NT2/D1 (cell line): ENCODE results near the gene HMG20B.
"Not testable (repeated sequence)": the region's sequence is repeated elsewhere in the genome, so short reads cannot be mapped to it uniquely, and the experiment has no call there.

Experiments used
- DNase-seq: peaks from one replicate; pipeline ENCODE4 v3.0.0-alpha.2; 2011; ENCODE audit warnings: low read depth, low spot score
- H3K27me3 ChIP-seq: 2 replicates; pipeline ENCODE4 v1.6.0; 2011; ENCODE audit warnings: mild to moderate bottlenecking; ENCODE audit not compliant: insufficient read length, insufficient read depth
- H3K36me3 ChIP-seq: 2 replicates; pipeline ENCODE4 v1.6.1; 2011; ENCODE audit warnings: mild to moderate bottlenecking, low read length, mixed read lengths; ENCODE audit not compliant: insufficient read depth, insufficient read length
- H3K4me1 ChIP-seq: 2 replicates; pipeline ENCODE4 v1.5.1; 2011; ENCODE audit not compliant: insufficient read depth, insufficient read length
- H3K4me3 ChIP-seq: 2 replicates; pipeline ENCODE4 v1.5.1; 2011; ENCODE audit warnings: low read depth; ENCODE audit not compliant: insufficient read length
- H3K9ac ChIP-seq: 2 replicates; pipeline ENCODE4 v1.6.0; 2011; ENCODE audit warnings: low read depth; ENCODE audit not compliant: insufficient read length
- H3K9me3 ChIP-seq: 2 replicates; pipeline ENCODE4 v1.5.1; 2011; ENCODE audit warnings: mild to moderate bottlenecking, low read length; ENCODE audit not compliant: insufficient read depth
- SUZ12 ChIP-seq: IDR thresholded peaks from 2 replicates; pipeline ENCODE4 v1.6.1; 2011; ENCODE audit not compliant: insufficient read length, insufficient read depth; ENCODE audit errors: extremely low read depth
- YY1 ChIP-seq: IDR thresholded peaks from 2 replicates; pipeline ENCODE4 v1.6.1; 2011; ENCODE audit not compliant: insufficient read length, insufficient read depth
- ZNF274 ChIP-seq: IDR thresholded peaks from 2 replicates; pipeline ENCODE4 v1.6.1; 2011; ENCODE audit warnings: mild to moderate bottlenecking, low read depth, low read length

Gene HMG20B

DNA sequence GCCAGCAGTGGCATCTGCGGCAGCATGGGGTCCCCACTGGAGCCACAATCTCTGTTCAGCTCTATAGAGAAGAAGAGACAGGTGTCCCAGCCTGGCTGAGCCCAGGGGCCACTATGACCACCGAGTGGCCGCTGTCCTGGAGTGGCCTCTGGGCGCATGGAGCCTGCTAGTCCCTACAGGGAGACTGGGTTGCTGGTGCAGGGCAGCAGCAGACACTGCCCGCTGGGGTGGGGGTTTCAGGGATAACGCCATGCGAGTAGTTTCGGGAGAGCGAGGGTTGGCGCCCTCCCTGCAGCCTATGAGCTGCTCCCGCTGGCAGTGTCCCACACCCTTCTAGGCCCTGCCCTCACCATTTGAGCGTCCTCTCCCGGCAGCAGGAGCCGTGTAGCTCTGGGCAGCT, 44.7 kb upstream of the HMG20B start:
- H3K36me3 ChIP-seq, result peaks cover 83% of the 10 kb centered on the region
- no peak for DNase-seq

DNA sequence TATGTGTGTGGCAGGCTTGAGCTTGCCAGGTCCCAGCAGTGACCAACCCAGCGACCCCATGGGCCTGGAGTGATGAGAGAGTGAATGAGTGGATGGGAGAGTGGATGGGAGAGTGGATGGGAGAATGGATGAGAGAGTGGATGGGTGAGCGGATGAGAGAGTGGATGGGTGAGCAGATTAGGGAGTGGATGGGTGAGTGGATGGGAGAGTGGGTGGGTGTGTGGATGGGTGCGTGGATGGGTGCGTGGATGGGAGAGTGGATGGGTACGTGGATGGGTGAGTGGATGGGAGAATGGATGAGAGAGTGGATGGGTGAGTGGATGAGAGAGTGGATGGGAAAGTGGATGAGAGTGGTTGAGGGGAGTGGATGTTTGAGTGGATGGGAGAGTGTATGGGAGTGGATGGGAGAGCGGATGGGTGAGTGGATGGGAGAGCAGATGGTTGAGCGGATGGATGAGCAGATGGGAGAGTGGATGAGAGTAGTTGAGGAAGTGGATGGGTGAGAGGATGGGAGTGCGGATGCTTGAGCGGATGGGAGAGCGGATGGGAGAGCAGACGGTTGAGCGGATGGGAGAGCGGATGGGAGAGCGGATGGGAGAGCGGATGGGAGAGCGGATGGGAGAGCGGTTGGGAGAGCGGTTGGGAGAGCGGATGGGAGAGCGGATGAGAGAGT, 44.1 kb upstream of the HMG20B start:
- no peaks in the 10 kb centered on the region for H3K9me3 ChIP-seq
- H3K9ac ChIP-seq, result no peak overlapping the region
- TF ChIP-seq SUZ12 (no peak), ZNF274 (no peak), YY1 (no peak)
- H3K27me3 ChIP-seq, result no peaks in the 10 kb centered on the region
- H3K36me3 ChIP-seq, result peaks cover 83% of the 10 kb centered on the region
- no peaks in the 10 kb centered on the region for H3K4me1 ChIP-seq
- H3K4me3 ChIP-seq, result no peak overlapping the region
- no peak for DNase-seq

More for the DNA sequence above, 44.7 kb upstream of the HMG20B start:
- no peak for TF ChIP-seq SUZ12
- TF ChIP-seq ZNF274, result no peak
- TF ChIP-seq YY1, result no peak
- H3K9me3 ChIP-seq, result no peaks in the 10 kb centered on the region
- no peak overlapping the region for H3K9ac ChIP-seq
- H3K4me1 ChIP-seq, result no peaks in the 10 kb centered on the region
- no peaks in the 10 kb centered on the region for H3K27me3 ChIP-seq
- no peak overlapping the region for H3K4me3 ChIP-seq

DNA sequence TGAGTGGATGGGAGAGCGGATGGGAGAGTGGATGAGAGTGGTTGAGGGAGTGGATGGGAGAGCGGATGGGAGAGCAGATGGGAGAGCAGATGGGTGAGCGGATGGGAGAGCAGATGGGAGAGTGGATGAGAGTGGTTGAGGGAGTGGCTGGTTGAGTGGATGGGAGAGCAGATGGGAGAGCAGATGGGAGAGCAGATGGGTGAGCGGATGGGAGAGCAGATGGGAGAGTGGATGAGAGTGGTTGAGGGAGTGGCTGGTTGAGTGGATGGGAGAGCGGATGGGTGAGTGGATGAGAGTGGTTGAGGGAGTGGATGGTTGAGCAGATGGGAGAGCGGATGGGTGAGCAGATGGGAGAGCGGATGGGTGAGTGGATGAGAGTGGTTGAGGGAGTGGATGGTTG, 43.4 kb upstream of the HMG20B start:
- H3K27me3 ChIP-seq, H3K9me3 ChIP-seq, H3K4me3 ChIP-seq, DNase-seq, H3K9ac ChIP-seq, H3K4me1 ChIP-seq: not testable (repeated sequence)
- H3K36me3 ChIP-seq, result peaks cover 83% of the 10 kb centered on the region

DNA sequence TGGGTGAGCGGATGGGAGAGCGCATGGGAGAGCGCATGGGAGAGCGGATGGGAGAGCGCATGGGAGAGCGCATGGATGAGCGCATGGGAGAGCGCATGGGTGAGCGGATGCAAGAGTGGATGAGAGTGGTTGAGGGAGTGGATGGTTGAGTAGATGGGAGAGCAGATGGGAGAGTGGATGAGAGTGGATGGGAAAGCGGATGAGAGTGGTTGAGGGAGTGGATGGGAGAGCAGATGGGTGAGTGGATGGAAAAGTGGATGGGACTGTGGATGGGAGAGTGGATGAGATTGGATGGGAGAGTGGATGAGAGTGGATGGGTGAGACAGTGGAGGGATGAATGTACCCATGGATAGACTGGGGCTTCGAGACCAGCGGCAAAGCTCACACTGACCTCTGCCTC, 42.4 kb upstream of the HMG20B start:
- Histone ChIP-seq H3K4me1 (peaks cover 3% of the 10 kb centered on the region), H3K9ac (no peak overlapping the region), H3K9me3 (no peaks in the 10 kb centered on the region), H3K27me3 (no peaks in the 10 kb centered on the region), H3K36me3 (peaks cover 86% of the 10 kb centered on the region), H3K4me3 (no peak overlapping the region)
- no peak for DNase-seq
- TF ChIP-seq YY1, result no peak
- no peak for TF ChIP-seq ZNF274
- no peak for TF ChIP-seq SUZ12

DNA sequence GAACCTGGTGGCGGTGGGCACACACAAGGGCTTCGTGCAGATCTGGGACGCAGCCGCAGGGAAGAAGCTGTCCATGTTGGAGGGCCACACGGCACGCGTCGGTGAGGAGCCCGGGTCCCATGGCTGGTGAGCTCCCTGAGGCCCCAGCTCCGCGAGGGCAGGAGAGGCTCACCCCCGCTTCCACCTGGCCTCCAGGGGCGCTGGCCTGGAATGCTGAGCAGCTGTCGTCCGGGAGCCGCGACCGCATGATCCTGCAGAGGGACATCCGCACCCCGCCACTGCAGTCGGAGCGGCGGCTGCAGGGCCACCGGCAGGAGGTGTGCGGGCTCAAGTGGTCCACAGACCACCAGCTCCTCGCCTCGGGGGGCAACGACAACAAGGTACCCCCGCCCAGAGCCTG, 41.0 kb upstream of the HMG20B start:
- H3K9ac ChIP-seq, result no peak overlapping the region
- no peak overlapping the region for H3K4me3 ChIP-seq
- no peak for DNase-seq
- no peak for TF ChIP-seq SUZ12
- no peak for TF ChIP-seq YY1
- no peak for TF ChIP-seq ZNF274
- H3K9me3 ChIP-seq, result no peaks in the 10 kb centered on the region
- peaks cover 6% of the 10 kb centered on the region for H3K4me1 ChIP-seq
- no peaks in the 10 kb centered on the region for H3K27me3 ChIP-seq
- H3K36me3 ChIP-seq, result peaks cover 87% of the 10 kb centered on the region

DNA sequence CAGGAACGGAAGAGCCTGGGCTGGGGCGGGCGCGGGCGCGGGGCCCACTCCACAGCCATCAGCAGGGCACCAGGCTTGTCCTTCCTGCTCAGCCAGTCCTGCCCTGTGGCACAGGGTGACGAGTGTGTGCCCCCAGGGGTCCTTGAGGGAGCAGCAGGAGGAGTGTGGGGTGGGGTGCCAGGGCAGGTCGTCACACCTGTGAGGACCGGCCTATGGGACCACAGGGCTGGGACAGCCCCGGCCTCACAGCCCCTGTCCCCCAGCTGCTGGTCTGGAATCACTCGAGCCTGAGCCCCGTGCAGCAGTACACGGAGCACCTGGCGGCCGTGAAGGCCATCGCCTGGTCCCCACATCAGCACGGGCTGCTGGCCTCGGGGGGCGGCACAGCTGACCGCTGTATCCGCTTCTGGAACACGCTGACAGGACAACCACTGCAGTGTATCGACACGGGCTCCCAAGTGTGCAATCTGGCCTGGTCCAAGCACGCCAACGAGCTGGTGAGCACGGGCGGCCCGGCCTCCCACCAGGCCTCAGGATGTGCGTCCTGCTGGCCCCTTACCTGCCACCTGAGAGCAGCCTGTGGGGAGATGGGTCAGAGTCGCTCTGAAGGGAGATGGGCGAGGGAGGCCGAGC, 40.5 kb upstream of the HMG20B start:
- no peak for DNase-seq
- Histone ChIP-seq H3K4me3 (no peak overlapping the region), H3K27me3 (no peaks in the 10 kb centered on the region), H3K4me1 (peaks cover 6% of the 10 kb centered on the region), H3K9me3 (no peaks in the 10 kb centered on the region), H3K9ac (no peak overlapping the region), H3K36me3 (peaks cover 85% of the 10 kb centered on the region)
- TF ChIP-seq ZNF274 (no peak), YY1 (no peak), SUZ12 (no peak)

DNA sequence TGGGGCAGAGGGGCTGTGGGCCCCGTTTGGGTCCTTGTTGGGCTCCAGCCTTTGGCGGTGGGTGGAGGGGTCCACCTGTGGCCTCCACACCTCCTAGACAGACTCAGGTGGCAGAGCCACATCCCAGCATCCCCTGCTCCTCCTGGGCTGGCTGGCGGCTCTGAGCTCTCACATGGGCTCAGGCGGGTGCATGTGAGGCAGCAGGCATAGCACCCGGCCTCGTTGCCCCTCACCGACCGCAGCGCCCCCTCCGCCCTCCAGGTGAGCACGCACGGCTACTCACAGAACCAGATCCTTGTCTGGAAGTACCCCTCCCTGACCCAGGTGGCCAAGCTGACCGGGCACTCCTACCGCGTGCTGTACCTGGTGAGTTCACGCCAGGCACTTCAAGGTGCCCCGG, 39.7 kb upstream of the HMG20B start:
- peaks cover 85% of the 10 kb centered on the region for H3K36me3 ChIP-seq
- H3K4me1 ChIP-seq, result peaks cover 9% of the 10 kb centered on the region
- no peak overlapping the region for H3K9ac ChIP-seq
- TF ChIP-seq SUZ12 (no peak), YY1 (no peak)
- no peak for DNase-seq
- no peaks in the 10 kb centered on the region for H3K27me3 ChIP-seq
- no peak overlapping the region for H3K4me3 ChIP-seq
- H3K9me3 ChIP-seq, result no peaks in the 10 kb centered on the region
